HG03196 (cell line): ENCODE data around the gene AKAP12.
"Not testable (repeated sequence)": the region's sequence is repeated elsewhere in the genome, so short reads cannot be mapped to it uniquely, and the experiment has no call there.

Source experiments
- ATAC-seq: cut with Tn5 transposase; IDR thresholded peaks from one replicate; pipeline ENCODE4 v1.9.1; 2021; ENCODE audit not compliant: unreplicated experiment

AKAP12 gene

GRCh38 chr6:151339369-151339768 lies 99.6 kb downstream of the AKAP12 start:
- ATAC-seq = no peak

GRCh38 chr6:151340219-151340978 lies 100.6 kb downstream of the AKAP12 start:
- ATAC-seq = no peak

- ATAC-seq = no peak
Observed at GRCh38 chr6:151341476-151342195, 101.9 kb downstream of the AKAP12 start.

GRCh38 chr6:151342750-151343149 lies 103.0 kb downstream of the AKAP12 start:
- ATAC-seq = not testable (repeated sequence)

- ATAC-seq = no peak
Observed at GRCh38 chr6:151349651-151350270, 110.0 kb downstream of the AKAP12 start.

DNA sequence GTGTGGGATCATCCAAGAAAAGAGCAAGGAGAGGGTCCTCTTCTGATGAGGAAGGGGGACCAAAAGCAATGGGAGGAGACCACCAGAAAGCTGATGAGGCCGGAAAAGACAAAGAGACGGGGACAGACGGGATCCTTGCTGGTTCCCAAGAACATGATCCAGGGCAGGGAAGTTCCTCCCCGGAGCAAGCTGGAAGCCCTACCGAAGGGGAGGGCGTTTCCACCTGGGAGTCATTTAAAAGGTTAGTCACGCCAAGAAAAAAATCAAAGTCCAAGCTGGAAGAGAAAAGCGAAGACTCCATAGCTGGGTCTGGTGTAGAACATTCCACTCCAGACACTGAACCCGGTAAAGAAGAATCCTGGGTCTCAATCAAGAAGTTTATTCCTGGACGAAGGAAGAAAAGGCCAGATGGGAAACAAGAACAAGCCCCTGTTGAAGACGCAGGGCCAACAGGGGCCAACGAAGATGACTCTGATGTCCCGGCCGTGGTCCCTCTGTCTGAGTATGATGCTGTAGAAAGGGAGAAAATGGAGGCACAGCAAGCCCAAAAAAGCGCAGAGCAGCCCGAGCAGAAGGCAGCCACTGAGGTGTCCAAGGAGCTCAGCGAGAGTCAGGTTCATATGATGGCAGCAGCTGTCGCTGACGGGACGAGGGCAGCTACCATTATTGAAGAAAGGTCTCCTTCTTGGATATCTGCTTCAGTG lies 110.8 kb downstream of the AKAP12 start:
- no peak for ATAC-seq

- no peak for ATAC-seq
Observed at GRCh38 chr6:151351146-151351700, 111.5 kb downstream of the AKAP12 start.

GRCh38 chr6:151351731-151352130 lies 112.0 kb downstream of the AKAP12 start:
- ATAC-seq = no peak

GRCh38 chr6:151352410-151353396 lies 112.9 kb downstream of the AKAP12 start:
- no peak for ATAC-seq

DNA sequence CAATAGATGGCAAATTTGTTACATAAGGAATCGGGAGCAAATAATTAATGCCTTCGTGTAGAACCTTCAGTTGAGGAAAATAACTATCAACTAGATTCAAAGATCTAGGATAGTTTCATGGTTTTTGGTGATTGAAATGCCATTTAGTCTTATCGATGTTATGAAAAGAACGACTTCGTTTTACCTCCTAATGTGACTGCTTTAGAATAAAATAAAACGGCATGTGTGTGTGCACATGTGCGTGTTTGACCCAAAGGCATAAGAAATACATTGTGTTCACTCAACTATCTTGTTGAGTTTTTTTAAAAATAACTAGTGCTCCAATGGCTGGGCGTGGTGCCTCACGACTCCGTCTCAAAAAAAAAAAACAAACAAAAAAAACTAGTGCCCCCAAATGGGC lies 114.0 kb downstream of the AKAP12 start:
- no peak for ATAC-seq

DNA sequence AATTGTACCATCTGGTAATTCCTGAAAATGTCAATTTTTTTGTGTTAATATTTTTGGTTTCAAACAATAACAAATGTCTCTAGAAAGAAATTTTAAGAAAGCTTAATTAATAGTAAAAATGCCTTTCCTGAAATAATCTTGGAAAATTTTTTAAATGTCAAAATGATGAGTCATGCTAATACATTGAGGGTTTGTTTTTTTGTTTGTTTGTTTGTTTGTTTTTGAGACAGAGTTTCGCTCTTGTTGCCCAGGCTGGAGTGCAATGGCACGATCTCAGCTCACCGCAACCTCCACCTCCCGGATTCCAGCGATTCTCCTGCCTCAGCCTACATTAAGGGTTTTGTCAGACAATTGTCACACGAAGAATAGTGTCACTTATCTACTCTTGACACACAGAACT lies 117.2 kb downstream of the AKAP12 start:
- ATAC-seq = not testable (repeated sequence)

GRCh38 chr6:151357758-151358436 lies 118.1 kb downstream of the AKAP12 start:
- no peak for ATAC-seq

DNA sequence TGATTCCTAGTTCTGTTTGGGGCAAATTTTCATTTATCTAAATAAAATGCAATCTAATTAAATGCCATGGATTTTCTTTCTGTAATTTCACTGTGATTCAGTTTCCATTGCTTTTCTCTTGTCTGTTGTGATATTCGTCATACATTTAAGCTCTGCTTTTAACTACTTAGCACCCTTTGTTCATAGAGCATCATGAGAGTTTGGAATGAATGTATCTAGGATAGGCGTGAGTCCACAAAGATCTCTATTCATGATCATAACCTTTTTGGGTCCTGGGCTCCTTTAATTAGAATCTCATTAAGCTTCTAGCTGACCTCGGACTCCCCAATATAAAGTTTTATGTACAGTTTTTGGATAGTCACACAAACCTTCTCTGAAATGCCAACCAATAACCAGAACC lies 118.7 kb downstream of the AKAP12 start:
- no peak for ATAC-seq

GRCh38 chr6:151359486-151359885 lies 119.7 kb downstream of the AKAP12 start:
- no peak for ATAC-seq

GRCh38 chr6:151365233-151365632 lies 125.5 kb downstream of the AKAP12 start:
- ATAC-seq = no peak

DNA sequence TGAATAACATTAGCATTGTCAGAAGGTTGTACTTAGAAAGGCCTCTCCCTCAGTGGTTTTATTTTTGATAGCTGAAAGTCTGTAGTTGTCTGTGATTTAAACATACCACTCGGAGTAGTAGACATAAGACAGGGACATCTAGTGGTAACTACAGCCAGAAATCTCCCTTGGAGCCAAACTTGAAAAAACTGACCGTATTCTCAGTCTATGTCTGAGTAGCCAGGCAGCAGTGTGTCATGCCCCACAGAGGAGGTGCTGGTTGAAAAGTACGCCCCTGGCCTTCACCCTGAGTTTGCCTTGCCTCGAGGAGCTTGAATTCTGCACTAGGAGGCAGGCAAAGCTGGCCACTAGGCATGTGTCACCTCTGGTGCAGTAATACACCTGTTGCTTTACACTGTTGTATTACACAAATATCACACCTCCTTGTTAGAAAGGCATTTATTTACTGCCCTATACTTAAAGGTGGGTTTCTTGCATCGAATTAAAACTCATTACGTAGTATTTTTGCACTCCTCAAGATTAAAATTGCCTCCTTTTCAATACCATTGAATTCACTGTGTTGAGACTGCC lies 130.8 kb downstream of the AKAP12 start:
- ATAC-seq = no peak

DNA sequence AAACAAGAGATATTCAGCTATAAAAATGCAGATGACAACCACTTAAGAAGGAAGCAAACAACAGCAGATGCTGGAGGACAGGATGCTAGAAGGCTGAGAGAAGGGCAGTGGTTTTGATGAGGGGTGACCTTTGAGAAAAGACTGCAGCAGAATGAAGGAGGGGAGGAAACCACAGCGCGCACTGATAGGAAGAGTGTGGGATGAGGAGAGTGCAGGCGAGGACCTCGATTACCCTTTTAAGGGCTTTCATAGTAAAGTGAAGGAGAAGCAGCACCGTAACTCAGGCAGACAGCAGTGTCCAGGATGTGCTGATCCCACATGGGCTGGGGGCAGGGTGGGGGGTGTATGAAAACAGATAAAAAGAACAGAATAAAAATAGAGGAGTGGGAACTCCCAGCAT lies 132.4 kb downstream of the AKAP12 start:
- no peak for ATAC-seq

DNA sequence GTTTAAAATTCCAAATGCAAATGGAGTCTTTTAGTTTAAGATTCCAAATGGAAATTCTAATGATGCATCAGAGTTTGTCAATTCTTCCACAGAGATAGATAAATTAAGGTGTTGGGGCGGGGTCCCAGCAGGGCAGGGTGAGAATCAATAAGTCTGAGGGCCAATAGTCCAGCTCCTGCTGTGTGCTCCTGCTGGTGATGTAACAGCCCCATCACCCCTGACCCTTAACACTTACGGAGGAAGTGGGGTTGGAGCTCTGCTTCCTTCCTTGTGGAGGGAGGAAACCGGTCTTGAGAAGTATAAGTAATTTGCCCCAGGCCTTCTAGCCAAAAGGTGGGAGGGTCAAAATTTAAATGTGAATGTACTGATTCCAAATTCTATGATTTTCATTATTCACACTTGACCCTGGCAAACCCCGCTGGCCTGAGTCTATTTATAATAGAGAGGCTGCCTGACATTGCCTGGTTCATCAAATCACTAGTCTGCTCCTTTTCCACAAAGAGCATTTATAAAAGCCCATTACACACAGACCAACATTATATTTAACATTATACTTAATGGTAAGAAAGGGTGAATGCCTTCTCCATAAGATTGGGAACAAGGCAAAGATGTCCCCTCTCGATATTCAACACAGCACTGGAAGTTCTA lies 134.4 kb downstream of the AKAP12 start:
- ATAC-seq = no peak

DNA sequence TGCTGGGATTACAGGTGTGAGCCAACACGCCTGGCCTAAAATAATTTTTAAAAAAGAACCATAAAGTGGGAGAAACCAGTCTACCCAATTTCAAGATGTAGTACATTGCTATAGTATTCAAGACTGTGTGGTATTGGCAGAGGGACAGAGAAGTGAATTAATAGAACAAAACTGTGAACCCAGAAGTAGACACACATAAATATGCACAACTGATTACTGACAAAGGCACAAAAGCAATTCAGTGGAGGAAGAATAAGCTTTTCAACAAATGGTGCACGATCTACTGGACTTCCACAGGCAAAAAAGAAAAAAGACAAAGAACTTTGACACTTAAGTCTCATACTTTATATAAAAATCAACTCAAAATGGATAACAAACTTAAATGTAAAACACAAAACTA lies 136.1 kb downstream of the AKAP12 start:
- ATAC-seq = no peak
